Neural progenitor cell (in vitro differentiated cells): Measurements from ENCODE around the gene AGAP3. TPM values are rescaled to one million over a fixed set of nuclear protein-coding genes. Genes with fewer than 3 reads are reported as not detected.

Experiments
- DNase-seq: peaks from one replicate; pipeline ENCODE4 v3.0.0-alpha.2; 2016; ENCODE audit warnings: low spot score
- H2AFZ ChIP-seq: fragments of 200-600 bp; sonication (generic); replicated peaks from 2 replicates; pipeline ENCODE4 v1.6.1; 2016; ENCODE audit warnings: antibody characterized with exemption
- H3F3A ChIP-seq: fragments of 200-600 bp; sonication (generic); 2 replicates; pipeline ENCODE4 v1.6.1; 2016; ENCODE audit warnings: antibody characterized with exemption, low read depth
- H3K27ac ChIP-seq: fragments of 200-600 bp; sonication (generic); 2 replicates; pipeline ENCODE4 v1.5.1; 2016; ENCODE audit warnings: mild to moderate bottlenecking
- H3K27me3 ChIP-seq: fragments of 200-600 bp; sonication (generic); 2 replicates; pipeline ENCODE4 v1.6.1; 2016; ENCODE audit warnings: mild to moderate bottlenecking, moderate library complexity
- H3K36me3 ChIP-seq: fragments of 200-600 bp; sonication (generic); 2 replicates; pipeline ENCODE4 v1.5.1; 2016
- H3K4me1 ChIP-seq: fragments of 200-600 bp; sonication (generic); 2 replicates; pipeline ENCODE4 v1.6.1; 2016; ENCODE audit warnings: mixed run types
- H3K4me2 ChIP-seq: fragments of 200-600 bp; sonication (generic); 2 replicates; pipeline ENCODE4 v1.6.1; 2016
- H3K4me3 ChIP-seq: fragments of 200-600 bp; sonication (generic); 2 replicates; pipeline ENCODE4 v1.5.1; 2016
- H3K79me2 ChIP-seq: fragments of 200-600 bp; sonication (generic); 2 replicates; pipeline ENCODE4 v1.6.1; 2016; ENCODE audit warnings: low read depth
- H3K9ac ChIP-seq: fragments of 200-600 bp; sonication (generic); 2 replicates; pipeline ENCODE4 v1.6.1; 2016
- H3K9me3 ChIP-seq: fragments of 200-600 bp; sonication (generic); 2 replicates; pipeline ENCODE4 v1.5.1; 2016; ENCODE audit warnings: low read depth
- H4K20me1 ChIP-seq: fragments of 200-600 bp; sonication (generic); 2 replicates; pipeline ENCODE4 v1.6.1; 2016; ENCODE audit warnings: low read depth
- H3K27ac Mint-ChIP-seq: 3 replicates; pipeline ENCODE4 v1.8.0; 2021; ENCODE audit warnings: mixed read lengths
- H3K27me3 Mint-ChIP-seq: 2 replicates; pipeline ENCODE4 v1.8.0; 2022; ENCODE audit warnings: low read depth, mild to moderate bottlenecking, inconsistent platforms, moderate library complexity, mixed read lengths; ENCODE audit not compliant: insufficient read depth
- H3K36me3 Mint-ChIP-seq: 3 replicates; pipeline ENCODE4 v1.8.0; 2021; ENCODE audit warnings: mixed read lengths
- H3K4me1 Mint-ChIP-seq: 3 replicates; pipeline ENCODE4 v1.8.0; 2021; ENCODE audit warnings: mixed read lengths
- H3K4me3 Mint-ChIP-seq: 3 replicates; pipeline ENCODE4 v1.8.0; 2021; ENCODE audit warnings: mild to moderate bottlenecking, moderate library complexity, mixed read lengths
- H3K9me3 Mint-ChIP-seq: 3 replicates; pipeline ENCODE4 v1.8.0; 2020; ENCODE audit warnings: mixed read lengths
- EZH2 ChIP-seq: fragments of 200-600 bp; sonication (generic); IDR thresholded peaks from 2 replicates; pipeline ENCODE4 v1.6.1; 2017; ENCODE audit warnings: antibody characterized with exemption, mild to moderate bottlenecking, moderate library complexity
- EZH2phosphoT487 ChIP-seq: fragments of 200-600 bp; sonication (generic); IDR thresholded peaks from 2 replicates; pipeline ENCODE4 v1.6.1; 2017; ENCODE audit warnings: antibody characterized with exemption
- total RNA-seq: library from RNA; depleted of rRNA; stranded (reverse); fragments of >200 nt; gene quantifications from 2 replicates; pipeline ENCODE4 v1.2.3, GENCODE V29; 2015; ENCODE audit warnings: low replicate concordance
- TF ChIP-seq, protein P1 (sequence below): fragments of 200-600 bp; sonication (generic); IDR thresholded peaks from 2 replicates; pipeline ENCODE4 v1.5.1; 2017; ENCODE audit warnings: antibody characterized with exemption, mild to moderate bottlenecking

The AGAP3 gene
- total RNA-seq, 1 donor from 2014 or later, result 38.9 TPM

GRCh38 chr7:151140826-151141225 lies 54.6 kb downstream of the AGAP3 start:
- TF ChIP-seq EZH2 (no peak), EZH2phosphoT487 (no peak)
- TF ChIP-seq, protein P1, sequence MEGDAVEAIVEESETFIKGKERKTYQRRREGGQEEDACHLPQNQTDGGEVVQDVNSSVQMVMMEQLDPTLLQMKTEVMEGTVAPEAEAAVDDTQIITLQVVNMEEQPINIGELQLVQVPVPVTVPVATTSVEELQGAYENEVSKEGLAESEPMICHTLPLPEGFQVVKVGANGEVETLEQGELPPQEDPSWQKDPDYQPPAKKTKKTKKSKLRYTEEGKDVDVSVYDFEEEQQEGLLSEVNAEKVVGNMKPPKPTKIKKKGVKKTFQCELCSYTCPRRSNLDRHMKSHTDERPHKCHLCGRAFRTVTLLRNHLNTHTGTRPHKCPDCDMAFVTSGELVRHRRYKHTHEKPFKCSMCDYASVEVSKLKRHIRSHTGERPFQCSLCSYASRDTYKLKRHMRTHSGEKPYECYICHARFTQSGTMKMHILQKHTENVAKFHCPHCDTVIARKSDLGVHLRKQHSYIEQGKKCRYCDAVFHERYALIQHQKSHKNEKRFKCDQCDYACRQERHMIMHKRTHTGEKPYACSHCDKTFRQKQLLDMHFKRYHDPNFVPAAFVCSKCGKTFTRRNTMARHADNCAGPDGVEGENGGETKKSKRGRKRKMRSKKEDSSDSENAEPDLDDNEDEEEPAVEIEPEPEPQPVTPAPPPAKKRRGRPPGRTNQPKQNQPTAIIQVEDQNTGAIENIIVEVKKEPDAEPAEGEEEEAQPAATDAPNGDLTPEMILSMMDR, result no peak
- Mint-ChIP-seq H3K36me3 (peaks cover 25% of the 10 kb centered on the region), H3K9me3 (no peaks in the 10 kb centered on the region), H3K4me3 (no peak overlapping the region), H3K4me1 (peaks cover 14% of the 10 kb centered on the region), H3K27ac (no peak overlapping the region), H3K27me3 (peaks cover 2% of the 10 kb centered on the region)
- no peak overlapping the region for H2AFZ ChIP-seq
- H3K27ac ChIP-seq, result no peak overlapping the region
- H3K4me1 ChIP-seq, result peaks cover 37% of the 10 kb centered on the region
- no peak for DNase-seq
- H3K4me3 ChIP-seq, result no peak overlapping the region
- no peaks in the 10 kb centered on the region for H3K36me3 ChIP-seq
- no peaks in the 10 kb centered on the region for H3K9me3 ChIP-seq
- H3K4me2 ChIP-seq, result no peak overlapping the region
- no peaks in the 10 kb centered on the region for H3K79me2 ChIP-seq
- no peaks in the 10 kb centered on the region for H3K27me3 ChIP-seq
- H3K9ac ChIP-seq, result no peak overlapping the region
- H3F3A ChIP-seq, result peaks cover 13% of the 10 kb centered on the region
- H4K20me1 ChIP-seq, result peaks cover 26% of the 10 kb centered on the region

GRCh38 chr7:151141311-151141854 lies 55.1 kb downstream of the AGAP3 start:
- Mint-ChIP-seq H3K36me3 (peaks cover 23% of the 10 kb centered on the region), H3K9me3 (no peaks in the 10 kb centered on the region), H3K4me1 (peaks cover 12% of the 10 kb centered on the region), H3K4me3 (no peak overlapping the region), H3K27ac (no peak overlapping the region), H3K27me3 (peaks cover 2% of the 10 kb centered on the region)
- peaks cover 37% of the 10 kb centered on the region for H3K4me1 ChIP-seq
- H3K4me3 ChIP-seq, result no peak overlapping the region
- no peak overlapping the region for H3K27ac ChIP-seq
- TF ChIP-seq EZH2 (no peak), EZH2phosphoT487 (no peak)
- TF ChIP-seq, protein P1, result no peak
- no peak for DNase-seq
- no peaks in the 10 kb centered on the region for H3K79me2 ChIP-seq
- H2AFZ ChIP-seq, result no peak overlapping the region
- H3K27me3 ChIP-seq, result no peaks in the 10 kb centered on the region
- H3K9ac ChIP-seq, result no peak overlapping the region
- peaks cover 13% of the 10 kb centered on the region for H3F3A ChIP-seq
- H3K9me3 ChIP-seq, result no peaks in the 10 kb centered on the region
- H3K36me3 ChIP-seq, result no peaks in the 10 kb centered on the region
- peaks cover 26% of the 10 kb centered on the region for H4K20me1 ChIP-seq
- no peak overlapping the region for H3K4me2 ChIP-seq

DNA sequence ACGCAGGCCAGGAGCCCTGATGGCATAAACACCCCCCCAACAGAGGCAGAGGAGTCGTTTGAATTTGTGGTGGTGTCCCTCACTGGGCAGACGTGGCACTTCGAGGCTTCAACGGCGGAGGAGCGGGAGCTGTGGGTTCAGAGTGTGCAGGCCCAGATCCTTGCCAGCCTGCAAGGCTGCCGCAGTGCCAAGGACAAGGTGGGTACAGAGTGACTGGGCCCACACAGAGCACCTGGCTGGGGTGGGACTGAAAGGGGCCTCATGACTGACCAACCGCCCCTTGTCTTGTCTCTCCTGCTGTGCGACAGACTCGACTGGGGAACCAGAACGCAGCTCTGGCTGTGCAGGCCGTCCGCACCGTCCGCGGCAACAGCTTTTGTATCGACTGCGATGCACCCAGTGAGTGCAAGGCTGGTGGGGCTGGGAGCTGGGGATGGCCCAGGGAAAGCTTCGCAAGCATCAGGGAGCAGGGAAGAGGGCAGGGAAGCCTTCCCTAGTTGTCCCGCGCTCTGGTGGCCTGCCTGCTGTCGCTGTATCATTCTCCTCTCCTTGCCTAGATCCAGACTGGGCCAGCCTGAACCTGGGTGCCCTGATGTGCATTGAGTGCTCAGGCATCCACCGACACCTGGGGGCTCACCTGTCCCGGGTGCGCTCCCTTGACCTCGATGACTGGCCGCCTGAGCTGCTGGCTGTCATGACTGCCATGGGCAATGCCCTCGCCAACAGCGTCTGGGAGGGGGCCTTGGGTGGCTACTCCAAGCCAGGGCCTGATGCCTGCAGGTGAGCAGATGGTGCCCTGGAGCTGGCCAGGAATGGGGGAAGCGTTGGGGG lies 55.8 kb downstream of the AGAP3 start:
- no peak for DNase-seq
- Histone ChIP-seq H3F3A (peaks cover 7% of the 10 kb centered on the region), H3K9ac (no peak overlapping the region), H2AFZ (no peak overlapping the region), H3K4me3 (no peak overlapping the region), H3K27ac (no peak overlapping the region), H3K9me3 (no peaks in the 10 kb centered on the region), H3K36me3 (no peaks in the 10 kb centered on the region), H3K27me3 (no peaks in the 10 kb centered on the region), H3K79me2 (no peaks in the 10 kb centered on the region), H3K4me2 (no peak overlapping the region), H4K20me1 (peaks cover 25% of the 10 kb centered on the region), H3K4me1 (peaks cover 32% of the 10 kb centered on the region)
- Mint-ChIP-seq H3K9me3 (no peaks in the 10 kb centered on the region), H3K27ac (no peak overlapping the region), H3K36me3 (peaks cover 20% of the 10 kb centered on the region), H3K4me1 (peaks cover 10% of the 10 kb centered on the region), H3K27me3 (peaks cover 2% of the 10 kb centered on the region), H3K4me3 (no peak overlapping the region)
- TF ChIP-seq, protein P1, result no peak
- TF ChIP-seq EZH2phosphoT487, result no peak
- no peak for TF ChIP-seq EZH2
